C4-2B (cell line): ENCODE data around the gene BARX1.
"Not testable (repeated sequence)": the region's sequence is repeated elsewhere in the genome, so short reads cannot be mapped to it uniquely, and the experiment has no call there.

Experiments
- H3K27ac ChIP-seq: fragments of 450-650 bp; 2 replicates; pipeline ENCODE4 v1.5.1; 2017
- CTCF ChIP-seq: fragments of 450-650 bp; conservative IDR thresholded peaks from 2 replicates; pipeline ENCODE4 v1.5.1; 2017; ENCODE audit warnings: mild to moderate bottlenecking
- ZFX ChIP-seq: fragments of 450-650 bp; IDR thresholded peaks from 2 replicates; pipeline ENCODE4 v1.6.1; 2017

BARX1 gene

DNA sequence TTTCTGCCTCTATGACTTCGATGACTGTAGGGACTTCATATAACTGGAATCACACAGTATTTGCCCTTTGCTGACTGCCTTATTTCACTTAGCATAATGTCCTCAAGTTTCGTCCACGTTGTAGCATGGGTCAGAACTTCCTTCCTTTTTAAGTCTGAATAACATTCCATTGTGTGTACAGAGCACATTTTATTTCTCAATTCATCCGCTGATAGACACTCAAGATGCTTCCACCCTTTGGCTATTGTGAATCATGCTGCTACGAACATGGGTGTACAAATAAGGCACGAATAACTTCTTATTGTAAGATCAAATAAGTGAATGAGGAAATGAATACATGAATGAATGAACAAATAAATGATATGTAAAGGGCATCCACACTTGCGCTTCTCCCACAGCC is 13.0 kb downstream of the BARX1 start:
- no peak for TF ChIP-seq CTCF
- TF ChIP-seq ZFX = no peak
- H3K27ac ChIP-seq = no peak overlapping the region

- TF ChIP-seq CTCF (no peak), ZFX (no peak)
- H3K27ac ChIP-seq = no peak overlapping the region
Observed at GRCh38 chr9:93941493-93941892, 13.7 kb downstream of the BARX1 start.

DNA sequence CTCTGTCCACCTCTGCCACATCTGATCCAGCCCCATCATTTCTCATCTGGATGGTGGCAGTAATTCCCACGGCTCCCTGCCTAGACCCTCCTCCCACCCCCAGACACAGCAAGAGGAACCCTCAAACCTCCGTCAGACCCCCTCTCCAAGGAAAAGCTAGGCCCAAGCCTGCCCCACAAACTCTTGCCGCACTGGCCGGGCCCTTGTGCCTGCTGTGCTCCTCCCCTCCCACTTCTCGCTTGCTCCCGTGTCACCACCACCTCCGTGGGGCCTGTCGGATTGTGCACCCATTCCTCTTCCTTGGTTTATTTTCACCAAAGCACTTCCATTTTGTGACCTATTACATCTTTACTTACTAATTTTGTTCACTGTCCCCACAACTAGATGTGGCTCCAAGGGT is 14.2 kb downstream of the BARX1 start:
- no peak overlapping the region for H3K27ac ChIP-seq
- TF ChIP-seq CTCF = no peak
- no peak for TF ChIP-seq ZFX

DNA sequence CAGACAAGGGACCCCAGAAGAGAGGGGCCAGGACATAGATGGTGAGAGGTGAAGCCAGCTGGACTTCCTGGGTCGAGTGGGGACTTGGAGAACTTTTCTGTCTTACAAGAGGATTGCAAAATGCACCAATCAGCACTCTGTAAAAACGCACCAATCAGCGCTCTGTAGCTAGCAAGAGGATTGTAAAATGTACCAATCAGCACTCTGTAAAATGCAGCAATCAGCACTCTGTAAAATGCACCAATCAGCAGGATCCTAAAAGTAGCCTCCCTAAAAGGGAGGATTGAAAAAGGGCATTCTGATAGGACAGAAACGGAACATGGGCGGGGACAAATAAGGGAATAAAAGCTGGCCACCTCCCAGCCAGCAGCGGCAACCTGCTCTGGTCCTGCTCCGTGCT is 15.6 kb downstream of the BARX1 start:
- not testable (repeated sequence) for H3K27ac ChIP-seq

GRCh38 chr9:93937193-93937592 is 18.0 kb downstream of the BARX1 start:
- TF ChIP-seq CTCF (no peak), ZFX (no peak)

DNA sequence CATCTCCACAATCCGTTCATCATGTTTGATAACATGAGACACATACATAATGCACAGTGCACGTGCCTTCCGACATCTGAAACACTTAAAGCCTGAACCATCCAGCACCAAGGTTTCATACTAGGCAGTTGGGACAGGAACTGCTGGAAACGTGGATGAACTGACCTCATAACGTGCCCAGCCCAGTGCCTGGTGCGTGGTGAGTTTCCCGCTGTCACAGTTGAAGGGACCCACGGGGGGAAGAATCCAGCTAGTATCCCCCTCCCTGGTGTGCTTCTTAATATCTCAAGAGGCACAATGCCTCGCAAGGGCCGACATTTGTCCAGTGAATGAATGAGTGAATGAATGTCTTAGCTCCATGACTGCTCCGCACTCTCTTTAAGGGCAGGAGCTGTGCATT is 23.2 kb downstream of the BARX1 start:
- TF ChIP-seq ZFX (no peak), CTCF (no peak)

More at GRCh38 chr9:93937193-93937592, 18.0 kb downstream of the BARX1 start:
- H3K27ac ChIP-seq = no peak overlapping the region

GRCh38 chr9:93930070-93930469 is 25.1 kb downstream of the BARX1 start:
- no peak for TF ChIP-seq ZFX
- TF ChIP-seq CTCF = no peak
- no peak overlapping the region for H3K27ac ChIP-seq

More for the DNA sequence above, 23.2 kb downstream of the BARX1 start:
- no peak overlapping the region for H3K27ac ChIP-seq

DNA sequence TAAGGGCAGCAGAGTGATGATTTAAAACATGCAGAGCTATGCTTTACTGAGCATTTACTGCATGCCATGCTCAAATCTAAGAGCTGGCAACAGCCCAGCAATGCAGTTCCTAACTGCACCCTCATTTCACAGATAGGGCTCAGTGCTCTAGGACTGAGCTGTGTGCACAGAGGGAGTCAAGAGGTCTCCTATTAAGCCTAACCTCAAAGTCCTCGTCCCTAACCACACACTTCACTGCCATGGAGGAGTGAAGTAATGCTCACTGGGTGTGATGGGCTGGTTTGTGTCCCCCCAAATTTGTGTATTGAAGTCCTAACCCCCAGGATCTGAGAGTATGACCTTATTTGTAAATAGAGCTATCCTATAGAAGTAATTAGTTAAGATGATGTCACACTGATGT is 25.9 kb downstream of the BARX1 start:
- H3K27ac ChIP-seq = no peak overlapping the region
- TF ChIP-seq CTCF (no peak), ZFX (no peak)
